HEK293 (cell line): ENCODE data around the gene FRMPD2.

ENCODE experiments used
- CTCF ChIA-PET: fragments of 350-600 bp; formaldehyde crosslinking; extraction: SDS; loops from one replicate; lab custom pipeline; 2021; ENCODE audit warnings: antibody characterized with exemption; lab: Yijun Ruan, JAX
- POLR2A ChIA-PET: fragments of 300-600 bp; formaldehyde crosslinking; extraction: SDS; loops from one replicate; lab custom pipeline; 2020; ENCODE audit warnings: antibody characterized with exemption, inconsistent platforms; lab: Yijun Ruan, JAX
- H3K27ac ChIP-seq: fragments of 200-500 bp; sonication (Bioruptor generic); 2 replicates; pipeline ENCODE4 v1.5.1; 2014; ENCODE audit warnings: low read depth, low read length, control low read depth, inconsistent platforms; ENCODE audit errors: extremely low read depth
- H3K36me3 ChIP-seq, 2 experiments: fragments of 200-500 bp in 1 of 2; sonication (Bioruptor generic) in 1 of 2; 1 replicate in 1 of 2; 2 replicates in 1 of 2; pipeline ENCODE4 v1.5.1; 2014 to 2017; ENCODE audit warnings: inconsistent platforms in 2 of 2, low read length in 2 of 2; ENCODE audit not compliant: control insufficient read depth in 2 of 2, insufficient read depth in 1 of 2
- H3K4me1 ChIP-seq: fragments of 200-500 bp; sonication (Bioruptor generic); 2 replicates; pipeline ENCODE4 v1.5.1; 2014; ENCODE audit warnings: mild to moderate bottlenecking, low read length, inconsistent platforms; ENCODE audit not compliant: control insufficient read depth, insufficient read depth
- H3K4me3 ChIP-seq: 2 replicates; pipeline ENCODE4 v1.5.1; 2011; ENCODE audit warnings: low read depth, mild to moderate bottlenecking, control low read depth, low read length, moderate library complexity
- H3K9me3 ChIP-seq: fragments of 200-500 bp; sonication (Bioruptor generic); 2 replicates; pipeline ENCODE4 v1.5.1; 2014; ENCODE audit warnings: low read depth, low read length, inconsistent platforms; ENCODE audit not compliant: control insufficient read depth, insufficient read depth
- BCL11A ChIP-seq: fragments of 450-650 bp; formaldehyde crosslinking; IDR thresholded peaks from 2 replicates; pipeline ENCODE4 v1.5.1; 2016; ENCODE audit warnings: low read depth, missing biosample characterization, missing genetic modification characterization
- BCL11B ChIP-seq: fragments of 450-650 bp; formaldehyde crosslinking; IDR thresholded peaks from 2 replicates; pipeline ENCODE4 v1.5.1; 2016; ENCODE audit warnings: low read depth, missing biosample characterization, missing genetic modification characterization
- GFI1B ChIP-seq: fragments of 450-650 bp; formaldehyde crosslinking; IDR thresholded peaks from 2 replicates; pipeline ENCODE4 v1.5.1; 2016; ENCODE audit warnings: missing biosample characterization, missing genetic modification characterization
- HOXD13 ChIP-seq: sonication (generic); formaldehyde crosslinking; IDR thresholded peaks from 2 replicates; pipeline ENCODE4 v1.8.0; 2022; ENCODE audit warnings: missing genetic modification reagents, borderline replicate concordance
- KLF10 ChIP-seq: fragments of 450-650 bp; IDR thresholded peaks from 2 replicates; pipeline ENCODE4 v1.5.1; 2018; ENCODE audit warnings: missing biosample characterization, mild to moderate bottlenecking, missing genetic modification characterization
- SP7 ChIP-seq: fragments of 450-650 bp; formaldehyde crosslinking; IDR thresholded peaks from 2 replicates; pipeline ENCODE4 v1.5.1; 2016; ENCODE audit warnings: missing biosample characterization, missing genetic modification characterization
- TCF7L2 ChIP-seq: IDR thresholded peaks from 2 replicates; pipeline ENCODE4 v1.6.1; 2011; ENCODE audit warnings: low read depth, mild to moderate bottlenecking, inconsistent platforms, low read length, moderate library complexity, borderline replicate concordance
- TRIM28 ChIP-seq: IDR thresholded peaks from 2 replicates; pipeline ENCODE4 v1.6.1; 2011; ENCODE audit warnings: low read length, control low read depth, borderline replicate concordance
- ZNF114 ChIP-seq: fragments of 450-650 bp; formaldehyde crosslinking; IDR thresholded peaks from 2 replicates; pipeline ENCODE4 v1.5.0; 2017; ENCODE audit warnings: missing biosample characterization, missing genetic modification characterization
- ZNF169 ChIP-seq: fragments of 450-650 bp; formaldehyde crosslinking; IDR thresholded peaks from 2 replicates; pipeline ENCODE4 v1.5.1; 2016; ENCODE audit warnings: missing biosample characterization, missing genetic modification characterization
- ZNF175 ChIP-seq: fragments of 450-650 bp; formaldehyde crosslinking; IDR thresholded peaks from 2 replicates; pipeline ENCODE4 v1.5.1; 2016; ENCODE audit warnings: missing biosample characterization, missing genetic modification characterization
- ZNF24 ChIP-seq: fragments of 450-650 bp; formaldehyde crosslinking; IDR thresholded peaks from 2 replicates; pipeline ENCODE4 v1.5.1; 2016; ENCODE audit warnings: missing biosample characterization, missing genetic modification characterization
- ZNF248 ChIP-seq: fragments of 450-650 bp; formaldehyde crosslinking; IDR thresholded peaks from 2 replicates; pipeline ENCODE4 v1.5.1; 2017; ENCODE audit warnings: missing biosample characterization, missing genetic modification characterization
- ZNF354C ChIP-seq: fragments of 450-650 bp; formaldehyde crosslinking; IDR thresholded peaks from 2 replicates; pipeline ENCODE4 v1.5.1; 2016; ENCODE audit warnings: missing biosample characterization, missing genetic modification characterization, low read depth, borderline replicate concordance
- ZNF416 ChIP-seq: fragments of 450-650 bp; formaldehyde crosslinking; IDR thresholded peaks from 2 replicates; pipeline ENCODE4 v1.5.1; 2016; ENCODE audit warnings: missing biosample characterization, missing genetic modification characterization
- ZNF529 ChIP-seq: fragments of 450-650 bp; formaldehyde crosslinking; IDR thresholded peaks from 2 replicates; pipeline ENCODE4 v1.5.1; 2017; ENCODE audit warnings: missing genetic modification characterization, missing biosample characterization; ENCODE audit not compliant: insufficient replicate concordance
- ZNF558 ChIP-seq: fragments of 450-650 bp; formaldehyde crosslinking; IDR thresholded peaks from 2 replicates; pipeline ENCODE4 v1.5.1; 2016; ENCODE audit warnings: missing biosample characterization, missing genetic modification characterization
- ZNF600 ChIP-seq: fragments of 450-650 bp; formaldehyde crosslinking; IDR thresholded peaks from 2 replicates; pipeline ENCODE4 v1.5.1; 2016; ENCODE audit warnings: missing biosample characterization, missing genetic modification characterization
- TF ChIP-seq, protein P1 (sequence below): fragments of 450-650 bp; formaldehyde crosslinking; IDR thresholded peaks from 2 replicates; pipeline ENCODE4 v1.5.1; 2017; ENCODE audit warnings: missing biosample characterization, missing genetic modification characterization
- TF ChIP-seq, protein P2 (sequence below): fragments of 450-650 bp; formaldehyde crosslinking; IDR thresholded peaks from 2 replicates; pipeline ENCODE4 v1.5.1; 2016; ENCODE audit warnings: missing biosample characterization, missing genetic modification characterization, borderline replicate concordance
- TF ChIP-seq, protein P3 (sequence below): fragments of 450-650 bp; formaldehyde crosslinking; conservative IDR thresholded peaks from 2 replicates; pipeline ENCODE4 v1.5.1; 2016; ENCODE audit warnings: low read depth, missing biosample characterization, missing genetic modification characterization
- TF ChIP-seq, protein P4 (sequence below): fragments of 450-650 bp; formaldehyde crosslinking; IDR thresholded peaks from 2 replicates; pipeline ENCODE4 v1.5.1; 2016; ENCODE audit warnings: missing biosample characterization, missing genetic modification characterization

The FRMPD2 gene

DNA sequence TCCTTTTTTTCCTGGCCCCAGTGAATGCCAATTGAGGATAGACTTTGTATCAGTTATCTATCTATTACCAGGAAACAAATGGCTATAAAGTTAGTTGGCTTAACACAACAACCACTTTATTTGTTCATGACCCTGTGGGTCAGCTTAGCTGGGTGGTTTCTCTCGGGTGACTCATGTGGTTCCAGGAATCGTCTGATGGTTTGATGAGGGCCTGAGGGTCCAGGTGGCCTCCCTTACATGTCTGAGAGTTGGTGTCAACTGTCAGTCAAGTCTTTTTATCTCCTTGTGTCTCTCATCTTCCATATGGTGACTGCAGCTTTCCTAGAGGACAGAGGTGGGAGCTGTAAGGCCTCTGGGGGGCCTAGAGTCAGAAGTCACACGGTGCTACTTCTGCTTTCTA lies 16.7 kb upstream of the FRMPD2 start:
- TF ChIP-seq ZNF416 (tag by site-specific recombination): no peak
- TF ChIP-seq, protein P1, sequence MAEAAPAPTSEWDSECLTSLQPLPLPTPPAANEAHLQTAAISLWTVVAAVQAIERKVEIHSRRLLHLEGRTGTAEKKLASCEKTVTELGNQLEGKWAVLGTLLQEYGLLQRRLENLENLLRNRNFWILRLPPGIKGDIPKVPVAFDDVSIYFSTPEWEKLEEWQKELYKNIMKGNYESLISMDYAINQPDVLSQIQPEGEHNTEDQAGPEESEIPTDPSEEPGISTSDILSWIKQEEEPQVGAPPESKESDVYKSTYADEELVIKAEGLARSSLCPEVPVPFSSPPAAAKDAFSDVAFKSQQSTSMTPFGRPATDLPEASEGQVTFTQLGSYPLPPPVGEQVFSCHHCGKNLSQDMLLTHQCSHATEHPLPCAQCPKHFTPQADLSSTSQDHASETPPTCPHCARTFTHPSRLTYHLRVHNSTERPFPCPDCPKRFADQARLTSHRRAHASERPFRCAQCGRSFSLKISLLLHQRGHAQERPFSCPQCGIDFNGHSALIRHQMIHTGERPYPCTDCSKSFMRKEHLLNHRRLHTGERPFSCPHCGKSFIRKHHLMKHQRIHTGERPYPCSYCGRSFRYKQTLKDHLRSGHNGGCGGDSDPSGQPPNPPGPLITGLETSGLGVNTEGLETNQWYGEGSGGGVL: no peak
- TF ChIP-seq ZNF600 (tag by site-specific recombination): no peak
- no peak for TF ChIP-seq HOXD13
- TF ChIP-seq ZNF24 (tag by site-specific recombination): no peak
- no peak for TF ChIP-seq TCF7L2
- no peak for TF ChIP-seq ZNF558
- no peaks in the 10 kb centered on the region for H3K4me1 ChIP-seq
- ChIA-PET CTCF (interaction anchor here (0.7 to 1.0 kb wide), 2 partner anchors 10 to 164 kb away, joined by 3 read pairs; no protein-coding TSS in a partner anchor), POLR2A (no interaction called here)
- no peak overlapping the region for H3K27ac ChIP-seq
- H3K9me3 ChIP-seq: no peaks in the 10 kb centered on the region
- H3K4me3 ChIP-seq: no peak overlapping the region
- no peaks in the 10 kb centered on the region for H3K36me3 ChIP-seq

DNA sequence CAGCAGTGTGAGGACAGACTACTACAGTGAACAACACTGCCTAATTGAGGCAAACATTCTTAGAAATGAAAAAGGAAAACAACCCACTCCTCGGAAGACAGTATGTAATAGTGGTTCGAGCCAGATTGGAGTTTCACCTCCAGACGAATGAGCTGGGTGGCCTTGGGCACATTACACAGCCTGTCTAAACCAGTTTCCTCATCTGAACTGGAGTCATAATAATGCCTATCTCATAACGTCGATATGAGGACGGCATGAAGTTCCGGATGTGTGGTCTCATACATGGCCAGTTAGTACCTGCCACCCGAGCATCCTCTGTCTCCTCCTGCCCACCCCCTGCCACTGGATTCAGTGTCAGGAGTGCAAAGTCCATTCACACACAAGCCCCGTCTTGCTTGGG lies 15.8 kb upstream of the FRMPD2 start:
- ChIA-PET CTCF (interaction anchor here (0.7 to 1.2 kb wide), 5 partner anchors 20 to 74 kb away, joined by 3 to 8 read pairs (median 4); no protein-coding TSS in a partner anchor), POLR2A (no interaction called here)
- H3K4me1 ChIP-seq: no peaks in the 10 kb centered on the region
- no peaks in the 10 kb centered on the region for H3K36me3 ChIP-seq
- H3K27ac ChIP-seq: no peak overlapping the region
- H3K4me3 ChIP-seq: no peak overlapping the region
- no peaks in the 10 kb centered on the region for H3K9me3 ChIP-seq
- TF ChIP-seq SP7: no peak
- TF ChIP-seq BCL11A (tag by site-specific recombination): no peak
- no peak for TF ChIP-seq TRIM28
- no peak for TF ChIP-seq ZNF248 (tag by site-specific recombination)
- TF ChIP-seq BCL11B (tag by site-specific recombination): no peak
- TF ChIP-seq ZNF114 (tag by site-specific recombination): no peak
- TF ChIP-seq ZNF416 (tag by site-specific recombination): no peak
- TF ChIP-seq, protein P2, sequence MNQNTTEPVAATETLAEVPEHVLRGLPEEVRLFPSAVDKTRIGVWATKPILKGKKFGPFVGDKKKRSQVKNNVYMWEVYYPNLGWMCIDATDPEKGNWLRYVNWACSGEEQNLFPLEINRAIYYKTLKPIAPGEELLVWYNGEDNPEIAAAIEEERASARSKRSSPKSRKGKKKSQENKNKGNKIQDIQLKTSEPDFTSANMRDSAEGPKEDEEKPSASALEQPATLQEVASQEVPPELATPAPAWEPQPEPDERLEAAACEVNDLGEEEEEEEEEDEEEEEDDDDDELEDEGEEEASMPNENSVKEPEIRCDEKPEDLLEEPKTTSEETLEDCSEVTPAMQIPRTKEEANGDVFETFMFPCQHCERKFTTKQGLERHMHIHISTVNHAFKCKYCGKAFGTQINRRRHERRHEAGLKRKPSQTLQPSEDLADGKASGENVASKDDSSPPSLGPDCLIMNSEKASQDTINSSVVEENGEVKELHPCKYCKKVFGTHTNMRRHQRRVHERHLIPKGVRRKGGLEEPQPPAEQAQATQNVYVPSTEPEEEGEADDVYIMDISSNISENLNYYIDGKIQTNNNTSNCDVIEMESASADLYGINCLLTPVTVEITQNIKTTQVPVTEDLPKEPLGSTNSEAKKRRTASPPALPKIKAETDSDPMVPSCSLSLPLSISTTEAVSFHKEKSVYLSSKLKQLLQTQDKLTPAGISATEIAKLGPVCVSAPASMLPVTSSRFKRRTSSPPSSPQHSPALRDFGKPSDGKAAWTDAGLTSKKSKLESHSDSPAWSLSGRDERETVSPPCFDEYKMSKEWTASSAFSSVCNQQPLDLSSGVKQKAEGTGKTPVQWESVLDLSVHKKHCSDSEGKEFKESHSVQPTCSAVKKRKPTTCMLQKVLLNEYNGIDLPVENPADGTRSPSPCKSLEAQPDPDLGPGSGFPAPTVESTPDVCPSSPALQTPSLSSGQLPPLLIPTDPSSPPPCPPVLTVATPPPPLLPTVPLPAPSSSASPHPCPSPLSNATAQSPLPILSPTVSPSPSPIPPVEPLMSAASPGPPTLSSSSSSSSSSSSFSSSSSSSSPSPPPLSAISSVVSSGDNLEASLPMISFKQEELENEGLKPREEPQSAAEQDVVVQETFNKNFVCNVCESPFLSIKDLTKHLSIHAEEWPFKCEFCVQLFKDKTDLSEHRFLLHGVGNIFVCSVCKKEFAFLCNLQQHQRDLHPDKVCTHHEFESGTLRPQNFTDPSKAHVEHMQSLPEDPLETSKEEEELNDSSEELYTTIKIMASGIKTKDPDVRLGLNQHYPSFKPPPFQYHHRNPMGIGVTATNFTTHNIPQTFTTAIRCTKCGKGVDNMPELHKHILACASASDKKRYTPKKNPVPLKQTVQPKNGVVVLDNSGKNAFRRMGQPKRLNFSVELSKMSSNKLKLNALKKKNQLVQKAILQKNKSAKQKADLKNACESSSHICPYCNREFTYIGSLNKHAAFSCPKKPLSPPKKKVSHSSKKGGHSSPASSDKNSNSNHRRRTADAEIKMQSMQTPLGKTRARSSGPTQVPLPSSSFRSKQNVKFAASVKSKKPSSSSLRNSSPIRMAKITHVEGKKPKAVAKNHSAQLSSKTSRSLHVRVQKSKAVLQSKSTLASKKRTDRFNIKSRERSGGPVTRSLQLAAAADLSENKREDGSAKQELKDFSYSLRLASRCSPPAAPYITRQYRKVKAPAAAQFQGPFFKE (tag by site-specific recombination): no peak
- no peak for TF ChIP-seq TCF7L2
- TF ChIP-seq ZNF354C (tag by site-specific recombination): no peak
- TF ChIP-seq ZNF529 (tag by site-specific recombination): no peak
- no peak for TF ChIP-seq KLF10
- no peak for TF ChIP-seq GFI1B (tag by site-specific recombination)
- TF ChIP-seq ZNF175: no peak
- TF ChIP-seq, protein P3, sequence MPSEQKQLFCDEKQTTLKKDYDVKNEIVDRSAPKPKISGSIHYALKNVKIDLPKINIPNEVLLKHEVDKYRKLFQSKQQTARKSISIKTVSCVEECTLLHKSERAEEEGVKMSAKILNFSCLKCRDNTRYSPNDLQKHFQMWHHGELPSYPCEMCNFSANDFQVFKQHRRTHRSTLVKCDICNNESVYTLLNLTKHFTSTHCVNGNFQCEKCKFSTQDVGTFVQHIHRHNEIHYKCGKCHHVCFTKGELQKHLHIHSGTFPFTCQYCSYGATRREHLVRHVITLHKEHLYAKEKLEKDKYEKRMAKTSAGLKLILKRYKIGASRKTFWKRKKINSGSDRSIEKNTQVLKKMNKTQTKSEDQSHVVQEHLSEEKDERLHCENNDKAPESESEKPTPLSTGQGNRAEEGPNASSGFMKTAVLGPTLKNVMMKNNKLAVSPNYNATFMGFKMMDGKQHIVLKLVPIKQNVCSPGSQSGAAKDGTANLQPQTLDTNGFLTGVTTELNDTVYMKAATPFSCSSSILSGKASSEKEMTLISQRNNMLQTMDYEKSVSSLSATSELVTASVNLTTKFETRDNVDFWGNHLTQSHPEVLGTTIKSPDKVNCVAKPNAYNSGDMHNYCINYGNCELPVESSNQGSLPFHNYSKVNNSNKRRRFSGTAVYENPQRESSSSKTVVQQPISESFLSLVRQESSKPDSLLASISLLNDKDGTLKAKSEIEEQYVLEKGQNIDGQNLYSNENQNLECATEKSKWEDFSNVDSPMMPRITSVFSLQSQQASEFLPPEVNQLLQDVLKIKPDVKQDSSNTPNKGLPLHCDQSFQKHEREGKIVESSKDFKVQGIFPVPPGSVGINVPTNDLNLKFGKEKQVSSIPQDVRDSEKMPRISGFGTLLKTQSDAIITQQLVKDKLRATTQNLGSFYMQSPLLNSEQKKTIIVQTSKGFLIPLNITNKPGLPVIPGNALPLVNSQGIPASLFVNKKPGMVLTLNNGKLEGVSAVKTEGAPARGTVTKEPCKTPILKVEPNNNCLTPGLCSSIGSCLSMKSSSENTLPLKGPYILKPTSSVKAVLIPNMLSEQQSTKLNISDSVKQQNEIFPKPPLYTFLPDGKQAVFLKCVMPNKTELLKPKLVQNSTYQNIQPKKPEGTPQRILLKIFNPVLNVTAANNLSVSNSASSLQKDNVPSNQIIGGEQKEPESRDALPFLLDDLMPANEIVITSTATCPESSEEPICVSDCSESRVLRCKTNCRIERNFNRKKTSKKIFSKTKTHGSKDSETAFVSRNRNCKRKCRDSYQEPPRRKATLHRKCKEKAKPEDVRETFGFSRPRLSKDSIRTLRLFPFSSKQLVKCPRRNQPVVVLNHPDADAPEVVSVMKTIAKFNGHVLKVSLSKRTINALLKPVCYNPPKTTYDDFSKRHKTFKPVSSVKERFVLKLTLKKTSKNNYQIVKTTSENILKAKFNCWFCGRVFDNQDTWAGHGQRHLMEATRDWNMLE: no peak
- no peak for TF ChIP-seq ZNF169 (tag by site-specific recombination)
- TF ChIP-seq, protein P4, sequence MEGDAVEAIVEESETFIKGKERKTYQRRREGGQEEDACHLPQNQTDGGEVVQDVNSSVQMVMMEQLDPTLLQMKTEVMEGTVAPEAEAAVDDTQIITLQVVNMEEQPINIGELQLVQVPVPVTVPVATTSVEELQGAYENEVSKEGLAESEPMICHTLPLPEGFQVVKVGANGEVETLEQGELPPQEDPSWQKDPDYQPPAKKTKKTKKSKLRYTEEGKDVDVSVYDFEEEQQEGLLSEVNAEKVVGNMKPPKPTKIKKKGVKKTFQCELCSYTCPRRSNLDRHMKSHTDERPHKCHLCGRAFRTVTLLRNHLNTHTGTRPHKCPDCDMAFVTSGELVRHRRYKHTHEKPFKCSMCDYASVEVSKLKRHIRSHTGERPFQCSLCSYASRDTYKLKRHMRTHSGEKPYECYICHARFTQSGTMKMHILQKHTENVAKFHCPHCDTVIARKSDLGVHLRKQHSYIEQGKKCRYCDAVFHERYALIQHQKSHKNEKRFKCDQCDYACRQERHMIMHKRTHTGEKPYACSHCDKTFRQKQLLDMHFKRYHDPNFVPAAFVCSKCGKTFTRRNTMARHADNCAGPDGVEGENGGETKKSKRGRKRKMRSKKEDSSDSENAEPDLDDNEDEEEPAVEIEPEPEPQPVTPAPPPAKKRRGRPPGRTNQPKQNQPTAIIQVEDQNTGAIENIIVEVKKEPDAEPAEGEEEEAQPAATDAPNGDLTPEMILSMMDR (tag by site-specific recombination): no peak
